BLaER1 treated with 17β-estradiol and CSF1 and Interleukin-3, amounts not matched to agents 10 nM and 100 nM (cell line): ENCODE data around the gene BCL11B.
A peak's percentile ranks its signal among the peaks of the same experiment; 100 is the strongest.

Experiments
- H3K27ac ChIP-seq, 11 experiments: shearing (Covaris generic); formaldehyde crosslinking; 2 replicates each; pipeline ENCODE4 v1.8.1; 2022
- H3K27me3 ChIP-seq, 11 experiments: shearing (Covaris generic); formaldehyde crosslinking; 2 replicates each; pipeline ENCODE4 v1.8.1; 2022
- H3K36me3 ChIP-seq, 11 experiments: shearing (Covaris generic); formaldehyde crosslinking; 2 replicates each; pipeline ENCODE4 v1.8.1; 2022
- H3K4me1 ChIP-seq, 10 experiments: shearing (Covaris generic); formaldehyde crosslinking; 2 replicates each; pipeline ENCODE4 v1.8.1; 2022
- H3K4me2 ChIP-seq, 11 experiments: shearing (Covaris generic); formaldehyde crosslinking; 2 replicates each; pipeline ENCODE4 v1.8.1; 2022
- H3K4me3 ChIP-seq, 10 experiments: shearing (Covaris generic); formaldehyde crosslinking; 2 replicates each; pipeline ENCODE4 v1.8.1; 2022
- H3K9ac ChIP-seq, 11 experiments: shearing (Covaris generic); formaldehyde crosslinking; 2 replicates each; pipeline ENCODE4 v1.8.1; 2022
- H3K9me3 ChIP-seq, 11 experiments: shearing (Covaris generic); formaldehyde crosslinking; replicated peaks in 1 of 11; 2 replicates each; pipeline ENCODE4 v1.8.1; 2022
- H4K20me1 ChIP-seq, 11 experiments: shearing (Covaris generic); formaldehyde crosslinking; 2 replicates each; pipeline ENCODE4 v1.8.1; 2022
- Cebpa-rat ChIP-seq, 11 experiments: shearing (Covaris generic); IDR thresholded peaks; 2 replicates each; pipeline ENCODE4 v1.8.1; 2022

Gene BCL11B

DNA sequence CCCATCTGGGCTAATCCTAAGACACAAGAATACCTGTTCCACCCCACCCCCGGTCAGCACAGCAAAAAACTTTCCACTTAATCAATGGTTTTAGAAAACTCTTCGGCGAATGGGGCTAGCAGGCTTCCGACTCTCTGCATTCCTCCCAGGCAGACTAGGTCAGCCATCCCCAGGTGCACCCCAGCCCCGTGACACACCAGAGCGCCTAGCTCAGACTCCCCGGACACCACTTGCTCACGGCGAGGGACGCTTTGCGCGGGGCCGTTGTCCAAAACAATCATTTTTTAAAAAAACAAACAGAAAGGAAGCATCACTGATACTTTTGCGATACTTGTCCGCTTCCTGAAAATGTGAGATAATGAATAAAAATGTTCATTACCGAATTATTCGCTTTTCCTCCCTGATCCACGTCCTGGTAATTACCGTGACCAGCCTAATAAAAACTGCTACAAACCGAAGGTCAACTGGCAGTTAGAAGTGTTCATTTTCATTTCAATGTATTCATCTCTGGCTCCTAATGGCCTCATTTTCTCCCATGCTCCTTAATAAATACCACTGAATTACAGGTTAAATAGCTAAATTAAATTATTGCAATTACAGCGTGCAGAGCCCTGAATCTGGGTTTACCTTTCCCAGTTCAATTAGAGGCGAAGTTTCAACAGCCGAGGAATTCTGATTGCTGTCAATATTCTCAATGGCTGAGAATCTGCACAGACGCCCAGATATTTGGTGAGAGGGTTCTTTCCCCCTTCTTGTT, 73.1 kb downstream of the BCL11B start:
- Histone ChIP-seq H3K4me3 (no peak overlapping the region), H3K4me2 (no peak overlapping the region), H4K20me1 (peaks cover 0 to 98% (median 21%) of the 10 kb centered on the region in 11 experiments; a peak in 10 of 22 replicates), H3K36me3 (peaks cover 0 to 12% (median 0%) of the 10 kb centered on the region in 11 experiments; a peak in 6 of 22 replicates), H3K27ac (no peak overlapping the region), H3K4me1 (peaks cover 0 to 28% (median 11%) of the 10 kb centered on the region in 10 experiments; a peak in 12 of 20 replicates), H3K9me3 (no peaks in the 10 kb centered on the region), H3K9ac (no peak overlapping the region), H3K27me3 (no peaks in the 10 kb centered on the region)
- no peak for TF ChIP-seq Cebpa-rat (IDR thresholded peaks at IDR 0.05)

DNA sequence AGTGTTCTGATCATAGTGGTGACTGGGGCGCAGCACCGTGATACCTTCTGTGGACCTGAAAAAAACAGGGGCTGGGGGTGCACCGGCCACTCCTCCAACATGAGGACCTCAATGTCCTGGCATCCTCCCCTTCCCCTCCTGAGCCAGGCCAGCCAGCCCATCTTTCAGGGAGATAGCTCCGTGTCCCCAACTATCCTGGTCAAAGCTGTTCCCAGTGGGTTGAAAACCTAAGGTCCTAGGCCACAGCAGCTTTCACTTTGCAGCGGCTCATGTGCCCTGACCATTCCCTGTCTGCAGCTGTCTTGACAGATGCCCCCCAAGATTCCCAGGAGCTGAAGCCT, 75.7 kb downstream of the BCL11B start:
- TF ChIP-seq Cebpa-rat (IDR thresholded peaks at IDR 0.05) = no peak
- Histone ChIP-seq H4K20me1 (peaks cover 0 to 98% (median 11%) of the 10 kb centered on the region in 11 experiments; a peak in 10 of 22 replicates), H3K27ac (no peak overlapping the region), H3K4me2 (no peak overlapping the region), H3K36me3 (peaks cover 0 to 12% (median 0%) of the 10 kb centered on the region in 11 experiments; a peak in 6 of 22 replicates), H3K27me3 (no peaks in the 10 kb centered on the region), H3K4me3 (no peak overlapping the region), H3K4me1 (peaks cover 5 to 31% (median 17%) of the 10 kb centered on the region in 10 experiments; a peak in 19 of 20 replicates), H3K9ac (no peak overlapping the region), H3K9me3 (no peaks in the 10 kb centered on the region)

DNA sequence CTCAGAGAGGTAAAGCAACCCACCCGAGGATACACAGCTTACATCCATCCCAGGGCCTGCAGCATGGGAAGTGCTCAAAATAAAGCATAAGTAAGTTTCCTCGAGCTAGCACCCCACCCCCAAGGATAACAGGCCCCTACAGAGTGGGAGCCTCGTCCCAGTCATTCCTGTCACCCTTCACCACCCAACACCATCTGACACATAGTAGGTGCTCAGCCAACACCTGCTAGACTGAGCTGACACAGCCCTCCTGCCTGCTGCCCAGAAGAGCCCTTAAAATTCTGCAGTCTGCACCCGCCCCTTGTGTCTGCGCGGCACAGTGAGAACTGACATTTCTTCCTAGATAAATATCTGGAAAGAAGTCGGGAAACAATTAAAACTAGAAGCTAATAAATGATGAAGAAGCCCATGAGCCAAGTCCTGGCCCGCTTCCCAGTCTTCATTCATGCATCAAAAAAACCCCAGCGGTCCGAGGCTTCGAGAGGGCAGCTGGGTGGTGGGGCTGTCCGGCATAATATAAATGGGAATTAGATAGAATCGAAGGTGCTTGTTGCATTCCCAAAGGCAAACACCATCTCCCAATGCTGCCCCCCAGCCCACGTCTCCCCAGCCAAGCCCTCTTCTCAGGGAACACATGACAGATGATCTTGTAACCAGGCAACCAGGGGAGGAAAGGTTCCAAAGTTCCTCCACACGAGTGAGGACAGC, 76.2 kb downstream of the BCL11B start:
- Histone ChIP-seq H3K9me3 (no peaks in the 10 kb centered on the region), H3K27ac (no peak overlapping the region), H3K4me1 (peaks cover 11 to 37% (median 22%) of the 10 kb centered on the region in 10 experiments; a peak in 19 of 20 replicates), H3K4me3 (no peak overlapping the region), H3K9ac (no peak overlapping the region), H3K36me3 (peaks cover 0 to 12% (median 0%) of the 10 kb centered on the region in 11 experiments; a peak in 6 of 22 replicates), H4K20me1 (peaks cover 0 to 98% (median 8%) of the 10 kb centered on the region in 11 experiments; a peak in 10 of 22 replicates), H3K27me3 (no peaks in the 10 kb centered on the region), H3K4me2 (no peak overlapping the region)
- TF ChIP-seq Cebpa-rat (IDR thresholded peaks at IDR 0.05) = no peak

DNA sequence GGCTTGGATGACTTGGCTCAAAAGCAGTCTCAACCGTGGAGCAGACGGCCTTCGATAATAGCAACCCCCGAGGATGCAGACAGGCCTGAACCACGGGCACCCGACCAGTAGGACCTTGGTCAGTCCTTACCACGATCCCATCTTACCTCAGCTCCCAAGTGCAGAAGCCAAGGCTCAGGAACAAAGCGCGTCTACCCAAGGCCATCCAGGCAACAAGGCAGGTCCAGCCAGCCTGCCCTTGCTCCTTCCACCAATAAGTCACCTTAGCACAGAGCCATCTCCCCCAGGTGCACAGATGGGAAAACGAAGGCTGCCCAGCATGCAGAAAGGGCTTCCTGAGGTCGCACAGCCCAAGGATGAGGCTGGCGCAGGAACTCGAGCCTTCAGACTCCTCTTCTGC, 77.3 kb downstream of the BCL11B start:
- no peak overlapping the region for H3K4me2 ChIP-seq
- peaks cover 0 to 96% (median 0%) of the 10 kb centered on the region in 11 experiments; a peak in 9 of 22 replicates for H4K20me1 ChIP-seq
- H3K9ac ChIP-seq = no peak overlapping the region
- peaks cover 12 to 38% (median 27%) of the 10 kb centered on the region in 10 experiments; a peak in 19 of 20 replicates for H3K4me1 ChIP-seq
- no peak overlapping the region for H3K4me3 ChIP-seq
- no peak overlapping the region; a peak in 1 of 22 replicates for H3K27ac ChIP-seq
- TF ChIP-seq Cebpa-rat (IDR thresholded peaks at IDR 0.05) = no peak
- no peaks in the 10 kb centered on the region for H3K9me3 ChIP-seq
- H3K36me3 ChIP-seq = peaks cover 0 to 12% (median 0%) of the 10 kb centered on the region in 11 experiments; a peak in 6 of 22 replicates
- H3K27me3 ChIP-seq = no peaks in the 10 kb centered on the region

DNA sequence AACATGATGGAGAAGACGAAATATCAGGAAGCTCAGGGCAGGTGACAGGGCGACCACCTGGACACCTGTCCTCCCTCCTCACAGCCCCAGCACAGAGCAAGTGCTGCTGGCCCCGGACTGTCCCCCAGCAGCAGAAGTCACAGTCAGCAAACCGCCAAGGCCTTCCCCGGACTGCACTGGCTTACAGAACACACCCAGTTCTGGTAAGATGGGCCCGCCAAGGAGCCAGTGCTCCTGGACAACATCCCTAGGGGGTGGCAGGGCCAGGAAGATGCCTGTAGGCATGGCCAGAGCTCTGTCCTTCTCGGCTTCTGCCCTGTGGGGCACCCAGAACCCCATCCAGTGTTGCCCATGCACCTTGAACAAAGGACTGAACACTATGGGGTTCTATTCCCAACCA, 77.9 kb downstream of the BCL11B start:
- Histone ChIP-seq H4K20me1 (peaks cover 0 to 96% (median 0%) of the 10 kb centered on the region in 11 experiments; a peak in 9 of 22 replicates), H3K4me1 (peaks cover 12 to 38% (median 27%) of the 10 kb centered on the region in 10 experiments; a peak in 19 of 20 replicates), H3K9ac (no peak overlapping the region), H3K27ac (no peak overlapping the region; a peak in 1 of 22 replicates), H3K4me2 (no peak overlapping the region; a peak in 1 of 22 replicates), H3K27me3 (no peaks in the 10 kb centered on the region), H3K36me3 (peaks cover 0 to 12% (median 0%) of the 10 kb centered on the region in 11 experiments; a peak in 6 of 22 replicates), H3K4me3 (no peak overlapping the region), H3K9me3 (no peaks in the 10 kb centered on the region)
- TF ChIP-seq Cebpa-rat (IDR thresholded peaks at IDR 0.05) = no peak

DNA sequence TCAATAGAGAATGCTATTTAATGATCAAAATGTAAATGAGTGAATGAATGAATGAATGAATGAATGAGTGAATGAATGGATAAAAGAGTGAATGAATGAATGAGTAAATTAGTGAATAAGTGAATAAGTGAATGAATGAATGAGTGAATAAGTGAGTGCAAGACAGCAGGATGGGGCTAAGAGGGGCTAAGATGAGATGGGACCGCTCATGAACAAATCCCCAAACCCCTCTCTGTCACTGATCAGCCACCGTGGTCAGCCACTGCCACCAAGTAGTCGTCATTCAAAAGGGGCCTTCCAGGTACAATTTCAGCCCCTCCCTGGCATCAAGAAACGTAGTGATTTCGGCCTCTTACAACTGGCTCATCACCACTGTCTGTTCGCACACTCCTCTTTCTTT, 79.2 kb downstream of the BCL11B start:
- Histone ChIP-seq H3K4me2 (peak overlapping the region in 9 of 11 experiments; percentile 67 to 88 (median 79); a peak in 14 of 22 replicates), H3K4me3 (no peak overlapping the region), H3K9ac (no peak overlapping the region), H3K9me3 (no peaks in the 10 kb centered on the region), H4K20me1 (peaks cover 0 to 94% (median 0%) of the 10 kb centered on the region in 11 experiments; a peak in 8 of 22 replicates), H3K27ac (no peak overlapping the region), H3K4me1 (peaks cover 12 to 38% (median 27%) of the 10 kb centered on the region in 10 experiments; a peak in 19 of 20 replicates), H3K36me3 (peaks cover 0 to 5% (median 0%) of the 10 kb centered on the region in 11 experiments; a peak in 1 of 22 replicates), H3K27me3 (no peaks in the 10 kb centered on the region)
- no peak for TF ChIP-seq Cebpa-rat (IDR thresholded peaks at IDR 0.05)

DNA sequence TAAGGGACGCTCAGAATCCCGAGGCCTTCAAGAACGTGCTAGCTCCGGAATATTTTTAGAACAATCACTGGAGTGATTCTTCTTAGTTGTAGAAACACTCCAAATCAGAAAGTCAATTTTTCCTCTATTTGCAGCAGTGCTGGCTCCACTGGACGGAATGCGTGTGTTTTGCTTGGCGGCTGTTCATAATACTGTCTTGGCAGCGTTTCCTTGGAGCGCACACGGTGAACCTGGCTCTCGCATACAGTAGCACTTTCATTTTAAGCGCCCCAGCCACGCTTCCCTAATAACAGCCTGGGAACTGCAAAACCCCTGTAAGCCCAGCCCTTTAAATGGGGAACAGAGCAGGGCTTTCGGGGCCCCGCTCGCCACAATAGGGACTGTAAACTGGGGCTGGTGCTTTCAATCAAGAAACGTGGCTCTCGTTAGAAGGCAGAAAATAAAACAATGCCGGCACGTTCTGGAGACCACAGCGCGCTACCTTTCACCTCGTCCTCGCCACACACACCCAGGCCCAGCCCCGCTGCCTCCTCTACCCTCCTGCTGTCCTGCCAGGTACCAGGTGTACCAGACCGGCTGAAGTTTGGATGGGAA, 79.9 kb downstream of the BCL11B start:
- H3K27ac ChIP-seq = peak overlapping the region in 7 of 11 experiments; percentile 28 to 54 (median 42); a peak in 14 of 22 replicates
- TF ChIP-seq Cebpa-rat (IDR thresholded peaks at IDR 0.05) = no peak
- H3K9ac ChIP-seq = peak overlapping the region; percentile 5 to 64 (median 53); a peak in 18 of 22 replicates
- H4K20me1 ChIP-seq = peaks cover 0 to 94% (median 0%) of the 10 kb centered on the region in 11 experiments; a peak in 8 of 22 replicates
- peak overlapping the region; percentile 22 to 58 (median 44); a peak in 16 of 20 replicates for H3K4me3 ChIP-seq
- peaks cover 0 to 5% (median 0%) of the 10 kb centered on the region in 11 experiments; a peak in 1 of 22 replicates for H3K36me3 ChIP-seq
- H3K27me3 ChIP-seq = no peaks in the 10 kb centered on the region
- H3K4me1 ChIP-seq = peaks cover 12 to 38% (median 27%) of the 10 kb centered on the region in 10 experiments; a peak in 19 of 20 replicates
- peak overlapping the region; percentile 67 to 88 (median 79) for H3K4me2 ChIP-seq
- no peaks in the 10 kb centered on the region for H3K9me3 ChIP-seq

DNA sequence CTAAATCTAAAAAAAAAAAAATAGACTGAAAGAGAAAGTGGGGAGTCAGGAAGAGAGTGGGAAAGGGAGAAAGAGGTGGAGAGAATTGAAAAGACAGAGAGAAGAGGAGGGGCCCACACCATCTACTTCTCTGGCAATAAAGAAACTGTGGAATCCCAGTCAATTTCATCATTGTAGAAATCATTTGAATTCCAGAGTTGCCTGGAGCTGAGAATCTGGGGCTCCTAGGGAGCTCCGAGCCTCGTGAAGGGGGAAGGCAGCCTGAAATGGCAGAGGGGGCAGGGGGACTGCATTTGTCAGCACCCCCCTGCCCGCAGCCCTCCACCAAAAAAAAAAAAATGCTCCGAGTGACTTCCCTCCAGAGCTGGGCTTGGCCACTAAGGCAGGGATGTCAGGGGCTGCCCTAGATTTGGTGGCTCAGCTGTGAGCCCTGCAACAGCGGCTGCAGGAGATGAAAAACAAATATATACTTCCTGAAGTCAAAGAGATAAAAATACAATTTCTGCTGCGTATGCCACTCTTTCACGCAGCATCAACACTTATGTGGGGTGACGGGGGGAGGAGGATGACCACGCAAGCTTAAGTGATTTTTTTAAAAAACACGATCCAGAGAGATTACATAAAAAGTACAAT, 80.5 kb downstream of the BCL11B start:
- peaks cover 0 to 5% (median 0%) of the 10 kb centered on the region in 11 experiments; a peak in 1 of 22 replicates for H3K36me3 ChIP-seq
- H3K4me2 ChIP-seq = peak overlapping the region; percentile 67 to 88 (median 79)
- H3K9me3 ChIP-seq = no peaks in the 10 kb centered on the region
- H3K9ac ChIP-seq = peak overlapping the region; percentile 5 to 64 (median 53); a peak in 18 of 22 replicates
- H4K20me1 ChIP-seq = peaks cover 0 to 95% (median 0%) of the 10 kb centered on the region in 11 experiments; a peak in 8 of 22 replicates
- peak overlapping the region; percentile 22 to 58 (median 44); a peak in 16 of 20 replicates for H3K4me3 ChIP-seq
- H3K27me3 ChIP-seq = no peaks in the 10 kb centered on the region
- H3K27ac ChIP-seq = peak overlapping the region in 7 of 11 experiments; percentile 28 to 54 (median 42); a peak in 14 of 22 replicates
- H3K4me1 ChIP-seq = peaks cover 12 to 38% (median 27%) of the 10 kb centered on the region in 10 experiments; a peak in 19 of 20 replicates
- no peak for TF ChIP-seq Cebpa-rat (IDR thresholded peaks at IDR 0.05)
